ENCODE measurements around the gene PARVB.

The PARVB gene

DNA sequence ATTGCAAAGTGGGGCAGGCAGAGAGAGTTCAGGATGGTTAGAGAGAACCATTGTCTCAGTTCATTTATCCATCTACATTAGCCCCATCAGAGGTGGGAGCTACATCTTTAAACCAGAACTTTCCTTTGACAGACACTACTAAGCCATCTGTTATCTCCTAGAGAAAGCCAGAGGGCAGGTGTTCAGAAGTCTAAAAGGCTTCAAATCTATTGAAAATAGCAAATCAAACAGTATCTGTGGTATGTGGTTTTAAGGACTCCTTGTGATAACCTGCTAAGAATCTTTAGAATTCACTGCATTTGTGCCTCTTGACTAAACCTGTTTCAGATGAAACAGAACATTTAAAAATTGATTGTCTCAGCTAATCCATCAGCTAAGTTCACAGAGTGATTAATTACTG is 112.7 kb downstream of the PARVB start:
- DNase-seq (ENCODE audit: low spot score), result no peak

DNA sequence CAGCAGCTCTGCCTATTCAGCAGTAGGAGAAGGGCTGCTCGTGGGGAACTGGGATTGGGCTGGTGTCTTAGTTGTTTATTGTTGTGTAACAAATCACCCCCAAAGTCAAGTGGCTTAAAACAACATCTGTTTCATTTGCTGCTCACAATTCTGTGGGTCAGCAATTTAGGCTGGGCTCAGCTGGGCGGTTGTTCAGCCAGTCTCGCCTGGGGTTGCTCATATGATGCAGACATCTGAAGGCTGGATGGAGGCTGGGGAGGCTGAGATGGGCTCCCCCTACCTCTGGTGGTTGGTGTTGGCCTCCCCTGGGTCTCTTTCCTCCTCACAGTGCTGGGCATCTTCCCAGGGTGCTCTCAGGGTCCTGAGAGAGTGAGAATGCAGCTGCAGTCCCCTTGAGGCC is 113.3 kb downstream of the PARVB start:
- DNase-seq (ENCODE audit: low spot score), result no peak

DNA sequence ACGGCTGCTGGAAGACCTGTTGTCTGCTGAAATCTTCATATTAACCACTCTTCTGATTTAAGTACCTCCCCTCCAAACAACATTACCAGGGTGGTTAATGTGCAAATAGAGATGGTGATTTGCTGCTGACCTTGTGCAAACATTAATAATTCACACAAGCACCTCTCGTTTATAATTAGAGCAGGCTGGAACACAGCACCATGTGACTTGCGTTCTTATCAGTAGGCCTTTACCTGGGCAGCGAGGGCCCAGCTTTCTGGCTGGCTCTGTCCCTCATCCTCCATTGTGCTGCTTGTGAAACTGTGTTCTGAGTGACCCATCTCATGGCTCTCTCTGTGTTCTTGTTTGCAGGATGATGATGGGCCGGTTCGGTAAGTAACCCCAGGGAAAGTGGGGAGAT is 115.7 kb downstream of the PARVB start:
- no peak for DNase-seq (ENCODE audit: low spot score)

DNA sequence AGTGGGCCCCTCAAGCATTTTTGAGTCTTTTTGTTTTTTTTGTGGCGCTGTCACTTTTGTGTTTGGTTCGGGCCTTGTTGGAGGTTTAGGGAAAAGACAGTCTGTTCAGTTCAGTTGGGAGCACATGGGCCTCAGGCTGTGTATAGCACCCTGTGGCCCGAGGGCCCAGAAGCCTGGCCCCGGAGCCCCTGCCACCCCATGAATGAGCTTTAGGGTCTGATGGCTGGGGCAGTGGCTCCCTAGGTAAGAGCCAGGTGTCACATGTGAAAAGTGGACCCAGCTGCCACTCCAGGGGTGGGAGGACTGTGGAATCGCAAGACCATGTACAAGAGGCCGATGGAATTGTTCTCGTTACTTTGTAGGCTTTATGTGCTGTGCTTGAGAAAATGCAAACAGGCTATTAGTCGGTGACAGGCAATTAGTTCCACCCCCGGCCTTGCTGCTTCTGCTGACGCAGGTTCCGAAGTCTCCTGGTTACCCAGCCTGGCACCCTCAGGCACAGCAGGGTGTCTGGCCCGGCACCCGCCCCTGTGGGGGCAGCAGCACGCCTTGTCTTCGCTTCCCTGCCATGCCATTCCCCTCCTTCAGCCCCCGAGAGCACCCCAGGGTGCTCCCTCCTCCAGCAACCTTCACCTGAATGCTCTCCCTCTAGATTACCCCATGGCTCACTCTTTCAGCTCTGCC is 118.5 kb downstream of the PARVB start:
- no peak for DNase-seq (ENCODE audit: low spot score)

DNA sequence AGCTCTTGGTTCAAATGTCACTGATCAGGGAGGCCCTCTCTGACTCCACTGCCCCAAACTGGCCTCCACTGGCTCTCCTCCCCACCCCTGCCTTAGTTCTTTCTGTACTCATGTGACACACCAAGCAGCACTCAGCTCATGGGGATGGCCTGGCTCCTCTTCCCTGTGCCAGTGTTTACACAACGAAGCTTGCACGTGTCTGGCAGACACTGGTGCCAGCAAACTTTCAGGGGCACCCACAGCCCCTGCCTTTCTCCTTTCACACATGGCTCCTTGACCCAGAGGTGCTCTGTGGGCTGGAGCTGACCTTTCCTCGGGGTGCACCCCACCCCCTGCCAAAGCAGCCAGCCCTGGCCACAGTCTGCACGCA is 119.0 kb downstream of the PARVB start:
- DNase-seq (ENCODE audit: low spot score), result no peak

DNA sequence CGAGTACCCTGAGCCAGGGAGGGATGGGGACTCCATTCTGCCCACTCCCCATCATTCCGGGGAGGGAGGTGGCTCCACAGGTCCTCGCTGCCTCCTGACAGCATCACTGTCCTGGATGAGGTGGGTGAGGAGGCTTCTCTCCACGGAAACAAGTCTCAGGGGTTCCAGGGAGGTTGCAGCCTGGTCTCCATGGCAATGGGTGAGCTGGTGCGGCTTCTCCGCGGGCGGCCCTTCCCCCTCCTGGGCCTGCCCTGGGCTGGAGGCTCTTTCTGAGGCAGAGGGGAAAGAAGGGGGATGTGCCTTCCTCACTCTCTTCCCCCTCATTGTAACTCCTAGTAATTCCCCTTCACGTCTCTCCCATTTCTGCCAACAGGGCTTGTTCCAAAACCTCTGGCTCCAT is 119.5 kb downstream of the PARVB start:
- DNase-seq (ENCODE audit: low spot score), result no peak

DNA sequence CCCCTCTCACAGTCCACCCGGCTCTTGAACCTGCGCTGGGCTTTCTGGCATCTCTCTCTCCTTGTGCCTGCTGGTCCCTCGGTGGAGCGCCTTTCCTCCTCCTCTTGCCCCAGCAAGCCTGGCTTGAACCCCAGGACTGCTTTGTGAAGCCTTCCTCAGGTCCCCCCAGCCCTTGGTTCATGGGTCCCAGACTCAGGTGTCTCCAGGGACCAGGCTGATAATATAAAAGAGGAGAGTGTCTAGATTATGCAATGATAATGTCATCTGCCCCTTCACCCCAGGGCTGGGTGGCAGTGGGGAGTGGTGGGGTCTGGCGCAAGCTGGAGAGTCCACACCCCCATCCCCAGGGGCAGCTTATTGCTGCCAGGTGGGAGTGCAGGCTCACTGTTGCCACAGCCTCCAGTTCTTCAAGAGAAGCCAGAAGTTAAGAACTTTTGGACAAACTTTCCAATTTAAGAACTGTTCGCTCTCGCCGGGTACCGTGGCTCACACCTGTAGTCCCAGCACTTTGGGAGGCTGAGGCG is 120.0 kb downstream of the PARVB start:
- no peak for DNase-seq (ENCODE audit: low spot score)

DNA sequence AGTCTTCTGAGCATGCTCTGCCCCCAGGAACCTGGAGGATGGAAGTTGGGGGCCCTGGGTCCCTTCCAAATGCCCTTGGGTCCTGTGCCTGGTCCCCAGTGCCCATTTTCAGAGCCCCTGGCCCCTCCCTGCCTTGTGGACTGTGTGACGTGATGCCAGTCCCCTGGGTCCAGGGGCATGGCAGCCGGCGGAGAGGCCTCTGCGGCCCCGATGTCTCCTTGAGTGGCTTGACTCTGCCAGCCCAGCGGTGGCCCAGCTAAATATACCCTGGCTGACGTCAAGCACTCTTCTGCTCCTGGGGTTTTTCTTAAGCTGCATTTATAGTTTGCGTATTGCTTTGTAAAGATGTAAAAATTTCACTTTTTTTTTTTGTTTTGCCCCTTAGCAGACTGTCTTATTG is 121.4 kb downstream of the PARVB start:
- no peak for DNase-seq (ENCODE audit: low spot score)

DNA sequence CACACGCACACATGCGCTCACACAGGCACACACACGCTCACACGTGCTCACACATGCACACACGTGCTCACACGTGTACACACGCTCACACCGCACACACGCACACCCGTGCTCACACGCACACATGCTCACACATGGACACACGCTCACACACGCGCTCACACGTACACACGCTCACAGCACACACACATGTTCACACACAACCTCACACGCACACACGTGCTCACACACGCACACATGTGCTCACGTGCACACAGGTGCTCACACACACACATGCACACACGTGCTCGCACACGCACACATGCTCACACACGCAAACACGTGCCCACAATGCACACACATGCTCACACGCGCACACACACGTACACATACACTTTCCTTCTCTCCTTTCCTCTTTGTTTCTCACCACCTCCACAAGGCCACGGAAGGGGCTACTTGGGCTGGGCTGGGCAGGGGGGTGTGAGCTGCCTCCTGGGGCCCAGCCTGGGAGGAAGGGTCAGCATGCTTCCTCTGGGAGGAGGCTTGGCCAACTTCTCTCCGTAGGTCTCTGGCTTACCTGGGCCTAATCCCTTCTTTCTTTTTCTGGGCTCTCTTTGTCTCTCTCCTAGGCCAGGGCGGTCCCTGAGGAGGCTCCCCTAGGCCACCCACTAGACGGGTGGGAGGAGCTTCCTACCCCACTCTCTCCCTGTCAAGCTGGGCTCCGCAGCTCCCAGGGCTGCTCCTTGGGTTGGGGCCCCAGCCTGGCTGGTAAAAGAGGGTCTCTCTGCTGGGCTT is 122.2 kb downstream of the PARVB start:
- no peak for DNase-seq (ENCODE audit: low spot score)

DNA sequence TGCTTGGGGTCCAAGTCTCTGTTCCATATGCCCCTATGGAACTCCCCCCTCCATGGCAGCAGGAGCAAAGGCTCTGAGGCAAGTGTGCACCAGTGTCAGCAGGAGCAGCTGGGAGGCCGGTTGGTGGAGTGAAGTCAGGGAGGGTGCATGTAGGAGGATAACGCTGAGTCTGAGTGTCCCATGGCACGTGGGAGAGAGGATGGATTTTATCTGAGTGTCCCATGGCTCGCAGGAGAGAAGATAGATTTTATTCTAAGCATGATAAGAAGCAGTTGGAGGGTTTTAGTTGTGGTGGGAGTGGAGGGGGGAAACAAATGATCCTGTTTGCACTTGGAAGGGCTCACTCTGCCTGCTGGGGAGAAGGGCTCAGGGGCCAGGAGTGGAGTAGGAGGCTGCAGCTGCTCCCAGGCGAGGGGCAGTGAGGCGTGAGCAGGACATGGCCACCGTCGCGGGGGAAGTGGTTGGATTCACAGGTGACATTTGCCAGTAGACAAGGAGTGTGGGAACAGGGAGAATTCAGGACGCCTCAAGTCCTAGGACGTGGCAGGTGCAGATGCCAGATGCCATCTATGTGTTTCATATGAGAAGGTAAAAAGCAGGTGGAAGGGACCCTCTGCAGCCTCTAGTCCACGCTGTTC is 123.0 kb downstream of the PARVB start:
- DNase-seq (ENCODE audit: low spot score), result no peak

DNA sequence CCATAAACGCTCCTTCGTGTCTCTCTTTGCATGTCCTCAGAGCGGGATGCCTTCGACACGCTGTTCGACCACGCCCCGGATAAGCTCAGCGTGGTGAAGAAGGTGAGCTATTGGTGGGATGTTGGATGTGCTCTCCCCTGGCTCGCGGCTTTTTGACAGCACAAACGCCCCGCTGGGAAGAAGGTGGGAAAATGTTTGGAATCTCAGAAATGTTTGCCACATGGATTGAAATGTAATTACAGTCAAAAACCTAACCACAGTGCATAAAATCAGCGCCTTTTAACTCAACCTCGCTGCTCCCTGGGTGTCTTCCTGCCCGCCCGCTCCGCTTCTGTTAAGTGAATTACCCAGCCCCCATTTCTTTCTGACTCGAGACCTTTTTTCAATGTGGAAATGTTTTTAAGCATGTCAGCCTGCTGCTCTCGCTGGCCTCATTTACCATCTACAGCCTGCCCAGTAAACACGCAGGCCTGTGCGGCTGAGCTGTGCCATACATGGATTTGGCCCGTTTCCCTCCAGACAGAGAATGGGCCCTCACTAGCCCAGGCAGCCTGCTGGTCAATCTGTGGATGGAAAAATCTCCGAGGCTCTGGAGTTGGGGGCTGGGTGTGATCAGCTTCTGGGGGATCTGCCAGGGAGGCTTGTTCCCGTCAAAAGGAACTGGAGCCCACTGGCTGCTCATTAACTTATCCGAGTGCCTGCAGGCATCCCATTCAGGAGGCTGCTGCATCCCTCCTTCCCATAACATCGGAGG is 123.9 kb downstream of the PARVB start:
- no peak for DNase-seq (ENCODE audit: low spot score)

DNA sequence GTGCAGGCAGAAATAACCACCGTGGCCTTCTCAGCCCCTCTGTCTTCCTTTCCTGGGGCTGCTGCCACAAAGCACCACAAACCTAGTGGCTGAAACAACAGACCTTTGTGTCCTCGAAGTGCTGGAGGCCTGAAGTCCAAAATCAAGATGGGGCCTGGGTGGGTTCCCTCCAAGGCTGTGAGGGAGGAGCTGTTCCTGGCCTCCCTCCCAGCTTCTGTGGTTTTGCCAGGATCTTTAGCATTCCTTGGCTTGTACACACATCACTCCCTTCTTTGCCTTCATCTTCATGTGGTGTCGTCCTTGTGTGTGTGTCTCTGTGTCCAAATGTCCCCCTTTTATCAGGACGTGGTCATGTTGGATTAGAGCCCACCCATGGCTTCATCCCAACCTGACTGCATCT is 127.6 kb downstream of the PARVB start:
- no peak for DNase-seq (ENCODE audit: low spot score)

DNA sequence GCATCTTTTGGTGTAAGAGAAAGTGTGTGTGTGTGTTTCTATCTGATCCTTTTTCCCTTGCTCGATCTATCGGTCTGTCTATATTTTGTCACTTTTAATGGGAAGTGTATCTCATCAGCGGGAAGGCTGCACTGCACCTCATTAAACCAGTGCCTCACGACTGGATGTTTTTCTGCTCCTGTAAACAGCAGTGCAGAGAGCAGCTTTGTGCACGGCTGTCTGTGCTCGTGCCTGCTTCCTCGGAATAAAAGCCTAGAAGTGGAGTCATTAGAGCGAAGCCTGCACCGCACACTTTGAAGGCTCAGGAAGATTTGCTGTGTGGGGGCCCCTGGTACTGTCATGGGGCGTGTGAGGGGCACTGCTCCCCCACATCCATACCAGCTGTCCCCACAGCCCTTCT is 129.6 kb downstream of the PARVB start:
- DNase-seq (ENCODE audit: low spot score), result no peak

DNA sequence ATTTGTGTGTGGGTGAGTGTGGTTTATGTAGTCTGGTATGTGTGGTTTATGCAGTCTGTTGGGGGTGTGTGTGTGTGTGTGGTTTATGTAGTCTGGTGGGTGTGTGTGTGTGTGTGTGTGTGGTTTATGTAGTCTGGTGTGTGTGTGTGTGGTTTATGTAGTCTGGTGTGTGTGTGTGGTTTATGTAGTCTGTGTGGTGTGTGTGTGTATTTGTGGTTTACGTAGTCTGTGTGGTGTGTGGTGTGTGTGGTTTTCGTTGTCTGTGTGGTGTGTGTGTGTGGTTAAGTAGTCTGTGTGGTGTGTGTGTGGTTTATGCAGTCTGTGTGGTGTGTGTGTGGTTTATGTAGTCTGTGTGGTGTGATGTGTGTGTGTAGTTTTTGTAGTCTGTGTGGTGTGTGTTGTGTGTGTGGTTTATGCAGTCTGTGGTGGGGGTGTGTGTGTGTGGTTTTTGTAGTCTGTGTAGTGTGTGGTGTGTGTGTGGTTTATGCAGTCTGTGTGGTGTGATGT is 130.4 kb downstream of the PARVB start:
- no peak for DNase-seq (ENCODE audit: low spot score)

DNA sequence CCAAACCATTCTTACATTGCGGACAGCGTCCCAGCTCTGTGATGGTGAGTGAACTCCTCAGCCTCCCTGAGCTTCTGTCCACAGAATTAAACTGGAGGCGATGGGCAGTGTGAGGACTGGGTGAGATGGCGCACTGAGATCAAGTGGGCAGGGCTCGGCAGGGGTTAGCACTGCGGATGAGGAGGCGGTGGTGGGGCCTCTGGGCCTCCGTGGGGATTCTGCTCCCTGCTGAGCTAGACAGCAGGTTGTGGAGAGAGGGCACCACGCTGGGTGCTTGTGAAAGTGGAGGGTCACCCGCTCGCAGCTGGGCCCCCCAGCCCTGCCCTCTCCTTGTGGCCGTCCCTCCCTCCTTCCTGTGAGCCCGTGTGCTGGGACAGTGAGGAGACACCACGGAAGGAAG is 131.0 kb downstream of the PARVB start:
- no peak for DNase-seq (ENCODE audit: low spot score)

DNA sequence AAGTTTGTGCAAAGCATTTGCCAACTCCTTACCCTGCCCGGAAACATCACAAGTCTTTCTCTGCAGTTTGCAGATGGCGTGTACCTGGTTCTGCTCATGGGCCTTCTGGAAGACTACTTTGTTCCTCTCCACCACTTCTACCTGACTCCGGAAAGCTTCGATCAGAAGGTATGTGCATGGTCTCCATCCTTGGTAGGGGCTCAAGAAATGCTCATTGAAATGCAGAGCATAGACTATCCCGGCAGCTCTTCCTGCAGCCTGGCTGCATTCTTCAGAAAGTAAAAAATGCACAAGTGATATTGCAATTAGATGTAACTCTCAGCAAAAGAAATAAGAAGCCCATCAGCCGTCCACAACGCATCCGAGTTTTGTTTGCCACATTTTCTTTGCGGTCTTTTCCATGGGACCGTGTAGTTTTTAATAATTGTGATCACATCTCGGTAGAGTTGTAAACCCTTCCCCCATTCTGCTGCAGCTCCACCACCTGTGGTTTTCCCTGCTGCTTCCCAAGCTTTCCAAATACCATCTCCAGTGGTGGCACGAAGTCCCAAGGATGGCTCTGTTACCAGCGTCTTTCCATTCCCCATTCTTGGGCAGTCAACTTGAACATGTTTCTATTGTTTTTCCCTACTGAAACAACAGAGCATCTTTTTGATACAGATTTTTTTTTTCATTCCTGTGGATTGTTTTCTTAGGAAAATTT is 134.0 kb downstream of the PARVB start:
- DNase-seq (ENCODE audit: low spot score), result no peak

DNA sequence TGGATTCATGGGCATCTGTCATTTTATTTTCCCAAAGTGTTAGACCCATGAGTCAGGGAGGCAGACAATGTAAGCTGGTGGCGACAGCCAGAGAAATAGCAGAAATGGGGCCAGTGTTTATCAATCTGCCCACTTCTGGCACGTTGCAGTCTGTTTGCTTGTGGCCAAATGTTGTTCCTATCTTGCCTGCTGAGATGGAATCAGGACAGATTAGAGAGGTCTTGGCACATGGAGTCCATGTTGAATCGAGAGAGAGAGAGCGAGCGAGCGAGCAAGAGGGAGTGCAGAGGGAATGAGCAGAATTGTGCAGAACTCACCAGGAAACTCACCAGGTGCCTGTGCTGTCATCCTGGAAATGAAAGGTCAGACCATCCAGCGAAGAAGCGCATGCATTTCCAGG is 134.7 kb downstream of the PARVB start:
- no peak for DNase-seq (ENCODE audit: low spot score)

DNA sequence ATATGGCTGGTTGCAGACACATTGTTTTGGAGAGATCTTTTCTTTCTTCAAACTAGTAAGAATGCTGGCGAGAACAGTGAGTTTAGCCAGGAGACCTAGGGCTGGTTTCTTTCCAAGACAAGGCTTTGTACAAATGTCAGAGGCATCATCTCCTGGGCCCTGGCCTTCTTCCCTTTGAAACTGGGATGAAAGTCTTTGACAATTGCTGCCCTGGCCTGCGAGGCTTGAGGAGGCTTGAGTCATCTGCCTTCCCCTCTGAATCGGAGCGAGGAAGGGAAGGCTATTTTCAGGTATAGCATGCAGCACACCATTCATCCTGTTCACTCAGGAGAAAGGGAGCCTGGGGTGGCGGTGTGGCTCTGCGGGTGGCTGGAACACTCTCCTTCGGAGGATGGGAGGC is 135.1 kb downstream of the PARVB start:
- no peak for DNase-seq (ENCODE audit: low spot score)

DNA sequence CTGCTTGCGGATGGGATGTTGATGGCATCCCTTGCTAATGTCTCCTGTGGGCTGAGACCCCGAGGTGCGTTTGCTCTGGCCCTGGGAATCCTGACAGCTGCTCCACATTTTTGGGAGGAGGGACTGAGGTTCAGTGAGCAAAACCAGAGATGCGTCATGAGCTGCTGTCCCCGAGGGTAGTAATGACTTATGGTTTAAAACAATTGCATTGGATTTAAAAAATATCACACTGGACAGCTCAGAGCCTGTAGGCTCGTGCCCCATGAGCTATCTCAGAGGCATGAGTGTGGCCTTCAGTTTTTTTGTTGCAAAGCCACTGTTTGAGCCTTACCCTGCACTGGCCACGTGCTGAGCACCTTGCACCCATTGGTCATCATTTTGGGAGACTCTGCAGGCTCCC is 135.7 kb downstream of the PARVB start:
- no peak for DNase-seq (ENCODE audit: low spot score)

DNA sequence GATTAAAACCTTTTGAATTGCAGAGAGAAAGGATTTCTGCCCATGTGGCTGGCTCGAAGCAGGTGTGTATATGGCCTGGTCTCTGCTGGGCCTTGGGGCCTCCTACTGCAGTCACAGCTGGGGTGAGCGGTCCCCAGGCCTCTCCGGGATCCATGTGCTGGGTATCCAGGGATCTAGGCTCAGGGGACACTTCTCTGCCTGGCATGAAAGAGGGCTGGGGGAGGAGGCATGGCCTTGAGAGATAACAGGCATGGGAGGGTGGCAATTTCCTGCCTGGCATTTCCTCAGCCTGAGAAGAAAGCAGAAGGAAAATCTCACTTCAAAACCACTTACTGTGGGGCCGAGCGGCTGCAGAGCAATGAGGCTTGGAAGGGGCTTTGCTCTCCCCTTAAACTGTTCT is 136.3 kb downstream of the PARVB start:
- DNase-seq (ENCODE audit: low spot score), result no peak

DNA sequence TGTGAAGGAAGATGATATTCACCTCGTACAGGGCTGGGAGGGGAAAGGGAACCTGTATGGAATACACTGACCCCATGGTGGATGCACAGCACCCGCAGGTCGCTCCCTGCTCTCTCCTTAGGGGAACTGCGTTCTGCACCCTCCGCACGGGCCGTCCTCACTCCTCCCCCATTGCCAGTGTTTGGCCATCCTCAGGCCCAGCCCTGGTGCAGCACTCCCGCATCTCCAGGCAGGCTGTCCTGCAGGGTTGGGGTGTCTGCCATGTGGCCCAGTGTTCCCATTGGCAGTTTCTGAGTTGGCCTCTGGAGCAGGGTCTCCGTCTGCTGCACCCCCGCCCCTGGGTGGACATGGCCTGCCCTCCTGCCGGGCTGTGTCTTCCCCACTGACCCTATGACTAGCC is 137.6 kb downstream of the PARVB start:
- DNase-seq (ENCODE audit: low spot score), result no peak

DNA sequence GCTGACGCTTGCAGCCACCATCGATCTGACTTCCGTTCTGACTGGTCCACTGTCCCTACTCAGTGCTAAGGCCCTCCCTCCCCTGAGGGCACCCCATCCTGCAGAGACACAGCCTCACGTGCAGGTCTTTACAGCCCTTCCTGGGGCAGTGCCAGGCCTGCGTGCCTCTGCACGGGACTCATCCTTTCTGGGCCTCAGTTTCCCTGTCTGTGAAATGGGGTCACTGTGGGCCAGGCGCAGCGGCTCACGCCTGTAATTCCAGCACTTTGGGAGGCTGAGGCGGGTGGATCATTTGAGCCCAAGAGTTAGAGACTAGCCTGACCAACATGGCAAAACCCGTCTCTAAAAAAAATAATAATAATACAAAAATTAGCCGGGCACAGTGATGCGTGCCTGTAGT is 138.9 kb downstream of the PARVB start:
- DNase-seq (ENCODE audit: low spot score), result no peak
